NT2/D1 (cell line): ENCODE data around the gene DIAPH3.

Experiments used
- SUZ12 ChIP-seq: IDR thresholded peaks from 2 replicates; pipeline ENCODE4 v1.6.1; 2011; ENCODE audit not compliant: insufficient read length, insufficient read depth; ENCODE audit errors: extremely low read depth
- YY1 ChIP-seq: IDR thresholded peaks from 2 replicates; pipeline ENCODE4 v1.6.1; 2011; ENCODE audit not compliant: insufficient read length, insufficient read depth
- ZNF274 ChIP-seq: IDR thresholded peaks from 2 replicates; pipeline ENCODE4 v1.6.1; 2011; ENCODE audit warnings: mild to moderate bottlenecking, low read depth, low read length

- no peak for TF ChIP-seq YY1
- no peak for TF ChIP-seq SUZ12
- TF ChIP-seq ZNF274, result no peak
Observed at GRCh38 chr13:60032851-60033250, 130.9 kb downstream of the DIAPH3 start.
